HG03558 (cell line): ENCODE measurements around the gene XBP1.
A peak's percentile ranks its signal among the peaks of the same experiment; 100 is the strongest.
"Not testable (repeated sequence)": the region's sequence is repeated elsewhere in the genome, so short reads cannot be mapped to it uniquely, and the experiment has no call there.

Experiments used
- ATAC-seq: cut with Tn5 transposase; IDR thresholded peaks from one replicate; pipeline ENCODE4 v1.9.1; 2021; ENCODE audit warnings: moderate number of reproducible peaks; ENCODE audit not compliant: unreplicated experiment; ENCODE audit errors: extremely low read depth

The XBP1 gene

GRCh38 chr22:28793976-28794584, 6.3 kb downstream of the XBP1 start:
- ATAC-seq = no peak

GRCh38 chr22:28792491-28793383, 7.6 kb downstream of the XBP1 start:
- no peak for ATAC-seq

- ATAC-seq = no peak
These were observed 8.4 kb downstream of the XBP1 start for GRCh38 chr22:28791841-28792490.

GRCh38 chr22:28791124-28791523, 9.2 kb downstream of the XBP1 start:
- ATAC-seq = no peak

- no peak for ATAC-seq
These were observed 11.8 kb downstream of the XBP1 start for GRCh38 chr22:28788601-28789000.

- no peak for ATAC-seq
These were observed 16.3 kb downstream of the XBP1 start for GRCh38 chr22:28783786-28784671.

GRCh38 chr22:28780296-28780695, 20.1 kb downstream of the XBP1 start:
- ATAC-seq = no peak

- ATAC-seq = no peak
These were observed 20.5 kb downstream of the XBP1 start for GRCh38 chr22:28779833-28780232.

GRCh38 chr22:28774378-28774777, 26.0 kb downstream of the XBP1 start:
- no peak for ATAC-seq

- peak; percentile 21 for ATAC-seq
These were observed 26.9 kb downstream of the XBP1 start for GRCh38 chr22:28773461-28773867.

GRCh38 chr22:28772633-28773460, 27.5 kb downstream of the XBP1 start, which contains the start of gene CCDC117:
Gene CCDC117 (plus strand): TSS chr22:28772695. CDS start chr22:28772850, 155 bp downstream.
- ATAC-seq = peak; percentile 71

GRCh38 chr22:28771195-28771791, 29.1 kb downstream of the XBP1 start:
- ATAC-seq = no peak

GRCh38 chr22:28769394-28770085, 30.8 kb downstream of the XBP1 start:
- no peak for ATAC-seq

GRCh38 chr22:28768701-28769393, 31.5 kb downstream of the XBP1 start:
- no peak for ATAC-seq

GRCh38 chr22:28766628-28767027, 33.7 kb downstream of the XBP1 start:
- ATAC-seq = no peak

GRCh38 chr22:28762000-28762399, 38.4 kb downstream of the XBP1 start:
- not testable (repeated sequence) for ATAC-seq

GRCh38 chr22:28761449-28761755, 39.0 kb downstream of the XBP1 start:
- no peak for ATAC-seq
